Measurements from ENCODE around the gene DNPH1. TPM values are rescaled to one million over a fixed set of nuclear protein-coding genes. Genes with fewer than 3 reads are reported as not detected.

DNPH1 gene
- total and polyA plus RNA-seq, 10 of the 15 experiments (the other 5 are each of a cell fraction or from before 2014, with no cell fraction given) = 7.0 to 136 (median 67.7) TPM

- TF ChIP-seq IRF4 (IDR thresholded peaks at IDR 0.05; ENCODE audit: low read depth, low read length) (no peak), ATF7 (IDR thresholded peaks at IDR 0.05; ENCODE audit: low read depth) (no peak), SUPT20H (IDR thresholded peaks at IDR 0.05; ENCODE audit: borderline replicate concordance, control insufficient read depth, low read depth, low read length) (no peak)
Observed at GRCh38 chr6:43258807-43259686, 29.8 kb upstream of the DNPH1 start (continued).

- H2AFZ ChIP-seq (ENCODE audit: control insufficient read depth, low read depth, low read length) = no peak overlapping the region
- SMC1A ChIA-PET (ENCODE audit: uncharacterized antibody, unreplicated experiment) = interaction anchor here (1.5 to 1.6 kb wide), 2 partner anchors 75 to 81 kb away, joined by 3 to 5 read pairs; no protein-coding TSS in a partner anchor
- intact Hi-C loops (cut with micrococcal nuclease; ENCODE audit: unreplicated experiment) (no loop called here), in situ Hi-C loops (cut with MboI) (loop anchor here (5.0 kb wide), 1 partner anchor 249 kb away; no protein-coding TSS in a partner anchor)
- H3K4me3 ChIP-seq = no peak overlapping the region
- CTCF ChIA-PET = interaction anchor here (0.6 kb wide), 1 partner anchor 91 kb away, joined by 3 read pairs; no protein-coding TSS in a partner anchor
- H3K9ac ChIP-seq (ENCODE audit: control insufficient read depth, insufficient read depth, low read length) = no peak overlapping the region
- DNase-seq (ENCODE audit: low read depth, low spot score) (no peak), FAIRE-seq (no peak), ATAC-seq (no peak)
- H4K20me1 ChIP-seq (ENCODE audit: control insufficient read depth, insufficient read depth) = no peaks in the 10 kb centered on the region
- BruUV-seq (replicated peaks) = no TSS peak
- no peaks in the 10 kb centered on the region; a peak in 1 of 4 replicates for H3K27me3 ChIP-seq (replicated peaks in 1 of 2; ENCODE audit: control insufficient read depth in 2 of 2, insufficient read depth in 2 of 2, low read length in 1 of 2)
- RAD21 ChIA-PET (ENCODE audit: unreplicated experiment) = interaction anchor here (0.6 to 2.9 kb wide), 2 partner anchors 11 to 141 kb away, joined by 3 to 8 read pairs; no protein-coding TSS in a partner anchor
- H3K36me3 ChIP-seq (ENCODE audit: control insufficient read depth in 2 of 2, insufficient read depth in 2 of 2, low read length in 1 of 2) = no peaks in the 10 kb centered on the region
- H3K9me3 ChIP-seq (replicated peaks; ENCODE audit: control insufficient read depth, insufficient read depth, low read length) = no peaks in the 10 kb centered on the region
- H3K27ac ChIP-seq (ENCODE audit: control insufficient read depth, insufficient read depth) = no peak overlapping the region
- H3K4me2 ChIP-seq (ENCODE audit: control insufficient read depth, insufficient read depth) = no peak overlapping the region
- no peak for TF ChIP-seq MEF2A (IDR thresholded peaks at IDR 0.05; ENCODE audit: insufficient read depth, low read depth, low read length)
- TF ChIP-seq HDGF (IDR thresholded peaks at IDR 0.05) = no peak
- TF ChIP-seq JUNB (IDR thresholded peaks at IDR 0.05) = no peak
- TF ChIP-seq ESRRA (IDR thresholded peaks at IDR 0.05; ENCODE audit: low read length) = no peak
- TF ChIP-seq HCFC1 (IDR thresholded peaks at IDR 0.05; ENCODE audit: low read length) = no peak
- TF ChIP-seq ZBTB33 (IDR thresholded peaks at IDR 0.05) = no peak
- POLR2A ChIA-PET = no interaction called here
- H3K4me1 ChIP-seq (ENCODE audit: control insufficient read depth, insufficient read depth, low read length) = peaks cover 5% of the 10 kb centered on the region
- H3K79me2 ChIP-seq (ENCODE audit: control insufficient read depth, insufficient read depth, low read length) = no peaks in the 10 kb centered on the region
- 20% methylated on average over 4 of the region's 4 CpGs for WGBS (ENCODE audit: insufficient coverage, insufficient replicate concordance, low lambda C conversion rate, missing lambda C conversion rate)
Observed at GRCh38 chr6:43258180-43258579, 28.9 kb upstream of the DNPH1 start.
